OCI-LY7 (cell line): ENCODE results near the gene SMIM11.

Source experiments
- CTCF ChIP-seq: fragments of 200-600 bp; sonication (generic); conservative IDR thresholded peaks from 2 replicates; pipeline ENCODE4 v1.5.1; 2014; ENCODE audit warnings: mild to moderate bottlenecking, antibody characterized with exemption, low read length, moderate library complexity, mixed read lengths
- EZH2phosphoT487 ChIP-seq: fragments of 200-600 bp; sonication (generic); IDR thresholded peaks from 2 replicates; pipeline ENCODE4 v1.6.1; 2018; ENCODE audit warnings: low read depth, borderline replicate concordance, mild to moderate bottlenecking, mixed run types, antibody characterized with exemption, low read length, moderate library complexity, mixed read lengths

GRCh38 chr21:34352556-34352955 lies 22.8 kb upstream of the SMIM11 start:
- TF ChIP-seq CTCF (no peak), EZH2phosphoT487 (no peak)
